H7 (cell line): ENCODE results near the gene NDE1. TPM values are rescaled to one million over a fixed set of nuclear protein-coding genes. Genes with fewer than 3 reads are reported as not detected.
"Not testable (repeated sequence)": the region's sequence is repeated elsewhere in the genome, so short reads cannot be mapped to it uniquely, and the experiment has no call there.

Source experiments
- DNase-seq: peaks from one replicate; pipeline ENCODE4 v3.0.0; 2012
- H3K27me3 ChIP-seq: 2 replicates; pipeline ENCODE4 v1.6.0; 2011; ENCODE audit warnings: mild to moderate bottlenecking, low read length; ENCODE audit not compliant: control insufficient read depth, insufficient read depth
- H3K36me3 ChIP-seq: replicated peaks from 2 replicates; pipeline ENCODE4 v1.5.1; 2011; ENCODE audit warnings: low read length; ENCODE audit not compliant: control insufficient read depth, insufficient read depth
- H3K4me3 ChIP-seq: 2 replicates; pipeline ENCODE4 v1.5.1; 2011; ENCODE audit warnings: low read depth, mild to moderate bottlenecking, control low read depth, low read length, moderate library complexity; ENCODE audit not compliant: insufficient read depth
- total RNA-seq: library from RNA; depleted of rRNA; stranded (reverse); fragments of >200 nt; shearing (Covaris generic); gene quantifications from 2 replicates; pipeline ENCODE4 v1.2.3, GENCODE V29; 2014

NDE1 gene
- total RNA-seq, 1 experiment from 2014 or later, result 34.5 TPM

DNA sequence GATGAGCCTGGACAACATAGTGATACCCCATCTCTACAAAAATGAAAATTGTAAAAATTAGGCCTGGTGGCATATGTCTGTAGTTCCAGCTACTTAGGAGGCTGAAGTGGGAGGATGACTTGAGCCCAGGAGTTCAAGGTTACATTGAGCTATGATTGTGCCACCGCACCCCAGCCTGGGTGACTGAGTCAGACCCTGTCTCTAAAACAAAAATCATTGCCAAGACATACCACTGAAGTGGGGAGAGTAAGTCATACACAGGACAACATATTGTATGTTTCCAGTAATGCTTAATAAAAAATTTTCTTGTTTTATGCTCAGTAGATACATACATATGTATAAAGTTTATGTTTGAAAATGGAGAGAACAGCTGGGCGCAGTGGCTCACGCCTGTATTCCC, 39.2 kb downstream of the NDE1 start:
- H3K27me3 ChIP-seq, result no peaks in the 10 kb centered on the region
- no peak for DNase-seq
- H3K36me3 ChIP-seq, result peaks cover 12% of the 10 kb centered on the region
- no peak overlapping the region for H3K4me3 ChIP-seq

DNA sequence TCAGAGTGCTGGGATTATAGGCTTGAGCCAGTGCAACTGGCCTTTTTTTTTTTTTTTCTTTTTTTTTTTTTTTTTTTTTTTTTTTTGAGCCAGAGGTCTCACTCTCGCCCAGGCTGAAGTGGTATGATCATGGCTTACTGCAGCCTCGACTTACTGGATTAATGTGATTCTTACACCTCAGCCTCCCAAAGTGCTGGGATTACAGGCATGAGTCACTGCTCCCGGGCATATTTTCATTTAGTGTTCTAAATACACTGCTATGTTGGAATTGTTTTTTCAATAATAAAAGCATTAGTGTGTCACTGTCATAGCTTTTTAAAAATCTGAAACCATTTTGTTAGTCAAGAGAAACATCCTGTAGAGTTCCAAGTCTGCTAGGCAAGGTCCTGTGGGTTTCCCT, 40.3 kb downstream of the NDE1 start:
- H3K36me3 ChIP-seq, result peaks cover 17% of the 10 kb centered on the region
- H3K4me3 ChIP-seq, result no peak overlapping the region
- DNase-seq, result no peak
- no peaks in the 10 kb centered on the region for H3K27me3 ChIP-seq

- no peak for DNase-seq
- Histone ChIP-seq H3K27me3 (no peaks in the 10 kb centered on the region), H3K36me3 (peaks cover 17% of the 10 kb centered on the region), H3K4me3 (no peak overlapping the region)
These were observed 41.0 kb downstream of the NDE1 start for GRCh38 chr16:15691046-15691445.

DNA sequence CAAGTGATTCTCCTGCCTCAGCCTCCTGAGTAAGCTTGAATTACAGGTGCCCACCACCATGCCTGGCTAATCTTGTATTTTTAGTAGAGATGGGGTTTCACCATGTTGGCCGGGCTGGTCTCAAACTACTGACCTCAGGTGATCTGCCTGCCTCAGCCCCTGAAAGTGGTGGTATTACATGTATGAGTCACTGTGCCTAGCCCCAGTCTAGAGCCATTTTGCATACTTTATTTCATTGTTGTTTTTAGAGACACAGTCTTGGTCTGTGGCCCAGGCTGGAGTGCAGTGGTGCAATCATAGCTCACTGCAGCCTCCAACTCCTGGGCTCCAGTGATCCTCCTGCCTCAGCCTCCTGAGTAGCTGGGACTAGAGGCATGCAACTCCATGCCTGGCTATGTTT, 42.5 kb downstream of the NDE1 start:
- DNase-seq, H3K4me3 ChIP-seq: not testable (repeated sequence)

GRCh38 chr16:15694499-15694898, 44.5 kb downstream of the NDE1 start:
- H3K36me3 ChIP-seq, result peaks cover 27% of the 10 kb centered on the region
- DNase-seq, result no peak
- no peak overlapping the region for H3K4me3 ChIP-seq
- no peaks in the 10 kb centered on the region for H3K27me3 ChIP-seq

More for the DNA sequence above, 42.5 kb downstream of the NDE1 start:
- peaks cover 20% of the 10 kb centered on the region for H3K36me3 ChIP-seq
- H3K27me3 ChIP-seq, result not testable (repeated sequence)

GRCh38 chr16:15699819-15700218, 49.8 kb downstream of the NDE1 start:
- Histone ChIP-seq H3K27me3 (no peaks in the 10 kb centered on the region), H3K4me3 (no peak overlapping the region), H3K36me3 (peaks cover 25% of the 10 kb centered on the region)
- no peak for DNase-seq

GRCh38 chr16:15701367-15701766, 51.3 kb downstream of the NDE1 start:
- H3K36me3 ChIP-seq, result peaks cover 22% of the 10 kb centered on the region
- no peak for DNase-seq
- H3K27me3 ChIP-seq, result no peaks in the 10 kb centered on the region
- no peak overlapping the region for H3K4me3 ChIP-seq

GRCh38 chr16:15701975-15702970, 52.2 kb downstream of the NDE1 start:
- no peak for DNase-seq
- no peak overlapping the region for H3K4me3 ChIP-seq
- no peaks in the 10 kb centered on the region for H3K27me3 ChIP-seq
- peaks cover 16% of the 10 kb centered on the region for H3K36me3 ChIP-seq

DNA sequence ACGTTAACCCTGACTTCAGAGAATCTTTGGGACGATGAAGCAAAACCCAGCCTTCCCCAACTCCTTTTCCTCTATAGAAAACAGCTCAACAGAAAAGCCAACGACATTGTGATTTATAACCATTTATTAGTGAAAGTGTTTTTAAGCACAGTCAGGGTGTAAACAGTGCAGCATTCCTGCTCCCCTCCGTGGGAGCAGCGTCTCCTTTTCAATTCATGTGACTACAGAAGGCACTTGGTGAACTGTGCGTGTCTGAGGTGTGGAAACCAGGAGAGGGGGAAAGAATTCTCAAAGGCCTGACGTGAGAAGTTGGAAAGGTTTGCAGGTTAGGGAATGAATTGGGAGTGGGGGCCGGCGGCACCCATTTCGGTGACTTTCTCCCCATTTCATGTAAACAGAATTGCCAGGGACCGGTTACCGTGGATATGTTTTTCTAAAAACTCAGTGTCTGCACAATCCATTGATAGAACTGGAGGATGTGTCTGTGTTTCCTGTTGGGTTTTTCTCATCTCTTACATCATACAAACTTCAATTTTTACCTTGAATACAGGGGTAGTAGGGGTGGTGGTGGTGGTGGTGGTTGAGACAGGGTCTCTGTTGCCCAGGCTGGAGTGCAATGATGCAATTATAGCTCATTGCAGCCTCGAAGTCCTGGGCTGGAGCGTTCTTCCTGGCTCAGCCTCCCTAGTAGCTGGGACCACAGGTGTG, 53.1 kb downstream of the NDE1 start:
- DNase-seq, result no peak
- Histone ChIP-seq H3K36me3 (peaks cover 13% of the 10 kb centered on the region), H3K4me3 (no peak overlapping the region), H3K27me3 (no peaks in the 10 kb centered on the region)

- Histone ChIP-seq H3K4me3 (no peak overlapping the region), H3K36me3 (peaks cover 8% of the 10 kb centered on the region), H3K27me3 (no peaks in the 10 kb centered on the region)
- DNase-seq, result peak; percentile 88
These were observed 54.5 kb downstream of the NDE1 start for GRCh38 chr16:15704545-15704987.

- peaks cover 5% of the 10 kb centered on the region for H3K36me3 ChIP-seq
- no peak for DNase-seq
- no peaks in the 10 kb centered on the region for H3K27me3 ChIP-seq
- H3K4me3 ChIP-seq, result no peak overlapping the region
These were observed 55.1 kb downstream of the NDE1 start for GRCh38 chr16:15705064-15705565.

DNA sequence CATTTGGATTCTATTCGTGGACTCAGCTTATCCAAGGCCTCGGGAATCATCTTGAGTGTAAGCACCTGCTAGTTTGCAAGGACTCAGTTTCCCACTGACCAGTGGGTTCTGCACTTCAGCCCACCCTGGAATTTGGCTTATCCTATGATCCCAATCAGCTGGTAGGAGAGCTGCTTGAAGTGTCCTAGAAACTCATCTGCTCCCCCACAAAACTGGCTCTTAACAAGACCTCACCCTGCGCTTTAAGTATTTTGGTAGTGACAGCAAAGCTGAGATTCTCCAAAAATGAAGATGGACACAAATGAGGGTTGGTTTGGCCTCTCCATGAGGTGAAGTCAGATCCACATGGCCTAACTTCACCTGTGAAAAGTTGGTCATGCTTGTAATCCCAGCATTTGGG, 57.3 kb downstream of the NDE1 start:
- no peak for DNase-seq
- no peak overlapping the region for H3K4me3 ChIP-seq
- H3K36me3 ChIP-seq, result peaks cover 3% of the 10 kb centered on the region
- H3K27me3 ChIP-seq, result no peaks in the 10 kb centered on the region

GRCh38 chr16:15708096-15708495, 58.1 kb downstream of the NDE1 start:
- Histone ChIP-seq H3K36me3 (peaks cover 3% of the 10 kb centered on the region), H3K27me3 (no peaks in the 10 kb centered on the region), H3K4me3 (no peak overlapping the region)
- DNase-seq, result no peak

GRCh38 chr16:15708997-15709396, 59.0 kb downstream of the NDE1 start:
- Histone ChIP-seq H3K4me3 (no peak overlapping the region), H3K36me3 (peaks cover 3% of the 10 kb centered on the region), H3K27me3 (no peaks in the 10 kb centered on the region)
- DNase-seq, result no peak
